ENCODE measurements around the gene LLGL2.

- TF ChIP-seq FOXM1 (IDR thresholded peaks at IDR 0.05; ENCODE audit: borderline replicate concordance), result no peak
- no peak for TF ChIP-seq SUZ12 (IDR thresholded peaks at IDR 0.05)
- no peak for TF ChIP-seq TARDBP (IDR thresholded peaks at IDR 0.05)
- no peak for TF ChIP-seq FOXA1 (IDR thresholded peaks at IDR 0.05)
- no peak for TF ChIP-seq SP1 (IDR thresholded peaks at IDR 0.05)
- no peak for TF ChIP-seq CTBP1 (IDR thresholded peaks at IDR 0.05; ENCODE audit: borderline replicate concordance)
Observed at GRCh38 chr17:75518201-75518600, 7.3 kb upstream of the LLGL2 start.

All from HEK293T (cell line).